HPDE6-E6E7 (cell line): ENCODE measurements around the gene DLGAP4.

Experiments
- DNase-seq: peaks from one replicate; pipeline ENCODE4 v3.0.0; 2011; ENCODE audit warnings: missing footprints; ENCODE audit errors: extremely low spot score

The DLGAP4 gene

DNA sequence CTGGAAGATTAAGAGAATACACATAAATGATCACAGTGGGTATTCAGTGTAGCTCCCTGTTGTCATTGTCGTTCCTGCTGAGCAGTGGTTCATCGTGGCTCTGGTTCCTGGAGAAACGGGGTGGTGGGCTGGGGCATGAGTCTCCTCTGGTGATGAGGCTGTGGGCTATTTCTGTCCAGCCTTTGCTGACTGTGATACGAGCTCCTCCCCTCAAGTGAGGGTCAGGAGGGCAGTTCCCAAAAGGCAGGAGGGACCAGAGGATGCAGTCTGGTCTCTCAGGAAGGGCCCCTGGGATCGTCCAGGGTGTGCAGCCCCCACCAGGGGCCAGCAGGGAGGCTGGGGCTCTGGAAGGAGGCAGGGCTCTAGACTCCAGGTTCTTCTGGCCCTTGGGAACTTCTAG lies 31.1 kb upstream of the DLGAP4 start:
- DNase-seq = no peak

DNA sequence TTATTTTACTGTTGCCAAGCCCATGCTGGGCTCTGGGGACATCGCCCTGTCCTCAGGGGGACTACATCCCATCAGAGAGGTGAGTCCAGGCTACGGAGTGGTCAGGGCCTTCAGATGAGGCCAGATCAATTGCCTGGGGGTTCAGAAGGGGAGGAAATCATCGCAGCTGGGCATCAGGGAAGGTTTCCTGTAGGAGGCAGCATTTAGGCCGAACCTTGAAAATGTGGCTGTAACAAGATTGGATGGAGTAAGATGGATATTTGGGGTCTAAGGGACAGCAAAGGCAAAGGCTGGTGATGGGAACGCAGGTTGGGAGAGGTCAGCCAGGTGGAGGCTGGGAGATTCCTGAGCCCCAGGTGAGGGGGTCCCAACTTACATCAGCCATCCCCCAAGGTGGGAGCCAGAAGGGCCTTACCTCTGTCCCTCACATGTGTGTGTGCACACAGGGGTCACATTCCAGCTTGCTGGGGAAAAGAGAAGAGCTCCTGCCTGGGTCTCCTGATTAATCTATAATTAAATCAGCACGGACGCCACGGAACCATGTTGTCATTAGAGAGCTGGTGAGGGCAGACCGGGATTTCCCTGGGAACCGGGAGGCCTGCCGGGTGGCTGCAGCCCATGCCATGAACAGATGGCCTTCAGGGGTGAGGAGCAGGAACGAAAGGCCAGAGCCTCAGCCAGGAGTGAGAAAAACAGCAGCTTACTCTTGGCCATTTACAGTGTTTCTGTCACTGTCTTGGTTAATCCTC lies 30.5 kb upstream of the DLGAP4 start:
- DNase-seq = no peak

- DNase-seq = no peak
Observed at GRCh38 chr20:36277546-36277945, 28.6 kb upstream of the DLGAP4 start.

GRCh38 chr20:36279362-36279761 lies 26.8 kb upstream of the DLGAP4 start:
- no peak for DNase-seq

GRCh38 chr20:36279776-36280175 lies 26.4 kb upstream of the DLGAP4 start:
- DNase-seq = no peak

GRCh38 chr20:36281785-36282380 lies 24.3 kb upstream of the DLGAP4 start:
- DNase-seq = no peak

- DNase-seq = no peak
Observed at GRCh38 chr20:36284751-36285150, 21.4 kb upstream of the DLGAP4 start.

DNA sequence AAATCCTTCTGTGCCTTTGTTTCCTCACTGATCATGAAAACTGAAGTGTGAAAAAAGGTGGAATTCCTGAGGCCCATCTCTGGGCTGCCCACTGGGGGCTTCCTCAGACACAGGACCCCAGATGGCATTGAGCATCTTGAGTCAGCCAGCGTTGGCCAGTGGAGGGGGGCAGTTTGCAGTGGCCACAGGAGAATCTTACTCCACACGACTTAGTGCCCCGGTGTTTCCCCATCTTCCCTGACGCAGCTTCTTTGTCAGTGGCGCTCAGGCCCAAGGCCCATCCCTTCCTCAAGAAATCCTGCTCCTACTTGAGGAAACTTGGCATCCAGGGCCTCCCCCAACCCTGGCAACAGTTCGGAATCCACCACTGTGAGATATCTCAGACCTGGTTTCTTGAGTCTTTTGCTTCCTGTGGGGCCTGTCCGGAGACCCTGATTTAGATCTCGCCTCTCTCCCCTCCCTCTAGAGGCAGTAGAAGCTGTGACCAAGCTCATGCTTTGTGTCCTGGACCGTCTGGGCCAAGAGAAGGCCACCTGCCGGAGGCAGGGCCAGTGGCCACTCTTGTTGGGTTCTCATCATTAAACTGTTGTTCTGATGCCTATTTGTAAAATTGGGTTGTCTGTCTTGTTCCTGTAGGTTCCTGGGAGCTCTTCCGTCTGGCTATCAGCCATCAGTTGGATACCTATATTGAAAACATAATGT lies 20.2 kb upstream of the DLGAP4 start:
- DNase-seq = no peak

GRCh38 chr20:36297656-36298055 lies 8.5 kb upstream of the DLGAP4 start:
- no peak for DNase-seq

- no peak for DNase-seq
Observed at GRCh38 chr20:36298061-36298460, 8.1 kb upstream of the DLGAP4 start.

GRCh38 chr20:36298795-36299339 lies 7.3 kb upstream of the DLGAP4 start:
- no peak for DNase-seq

- DNase-seq = no peak
Observed at GRCh38 chr20:36299459-36299858, 6.7 kb upstream of the DLGAP4 start.

DNA sequence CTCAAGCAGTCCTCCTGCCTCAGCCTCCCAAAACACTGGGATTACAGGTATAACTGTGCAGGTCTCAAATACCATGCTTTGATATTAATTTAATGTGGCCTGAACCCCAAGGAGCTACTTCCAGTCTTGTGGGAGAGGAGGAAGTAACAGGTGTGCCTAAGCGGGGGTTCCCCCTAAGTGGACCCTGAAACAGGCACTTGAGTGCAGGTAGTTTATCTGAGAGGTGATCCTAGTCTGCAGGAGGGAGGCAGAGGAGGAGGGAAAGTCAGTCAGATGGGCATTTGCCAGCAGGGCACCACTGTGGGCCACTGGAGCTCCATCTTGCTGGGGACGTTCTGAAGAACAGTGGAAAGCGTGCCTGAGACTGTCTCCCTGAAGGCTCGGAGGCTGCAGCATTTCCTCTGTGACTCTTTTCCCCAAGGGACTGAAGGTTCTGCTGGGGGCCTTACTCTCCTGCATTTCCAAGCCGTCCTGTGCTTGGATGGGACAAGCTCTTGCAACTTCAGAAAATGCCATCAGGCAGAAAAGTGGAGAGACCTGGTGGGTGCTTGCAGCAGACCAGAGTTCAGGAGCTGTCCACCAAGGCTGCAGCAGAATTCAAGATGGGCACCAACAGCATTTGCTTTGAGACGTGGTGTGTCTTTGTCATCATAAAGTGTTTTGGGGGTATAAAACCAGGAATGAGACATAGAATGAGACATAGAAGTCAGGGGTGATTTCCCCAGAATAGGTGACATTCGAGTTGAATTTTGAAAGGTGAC lies 4.6 kb upstream of the DLGAP4 start:
- no peak for DNase-seq

GRCh38 chr20:36303020-36303595 lies 3.0 kb upstream of the DLGAP4 start:
- no peak for DNase-seq

GRCh38 chr20:36303831-36304230 lies 2.3 kb upstream of the DLGAP4 start:
- no peak for DNase-seq

DNA sequence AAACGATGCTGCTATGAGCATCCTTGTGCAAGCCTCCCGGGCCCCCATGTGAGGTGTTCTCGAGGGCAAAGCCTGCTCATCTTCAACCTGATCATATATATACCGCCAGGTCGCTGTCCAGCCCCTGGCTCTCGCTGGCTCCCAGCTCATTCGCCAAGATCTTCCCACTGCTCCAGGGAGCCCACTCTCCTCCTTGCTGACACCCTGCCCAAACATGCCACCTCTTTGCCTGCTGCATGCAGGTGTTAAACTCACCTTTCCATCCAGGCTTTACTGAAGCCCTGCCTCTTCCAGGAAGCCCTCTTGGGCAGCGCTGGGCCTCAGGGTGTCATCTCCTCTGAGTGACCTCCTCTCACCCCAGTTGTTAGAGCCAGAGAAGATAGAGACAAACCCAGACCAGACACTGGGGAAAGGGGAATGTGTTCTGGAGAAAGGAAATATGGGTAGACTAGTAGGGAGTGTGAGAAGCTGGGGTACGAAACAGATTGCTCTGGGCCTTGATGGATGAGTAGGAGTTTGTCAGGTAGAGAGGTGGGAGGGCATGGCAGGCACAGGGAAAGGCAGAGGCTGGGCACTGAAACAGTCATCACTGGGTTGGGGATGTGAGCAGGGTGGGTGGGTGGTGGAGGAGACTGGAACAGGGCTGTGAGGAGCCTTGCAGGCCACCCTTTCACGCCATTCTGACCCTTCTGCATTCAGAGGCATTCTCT lies 1.2 kb upstream of the DLGAP4 start:
- DNase-seq = no peak

DNA sequence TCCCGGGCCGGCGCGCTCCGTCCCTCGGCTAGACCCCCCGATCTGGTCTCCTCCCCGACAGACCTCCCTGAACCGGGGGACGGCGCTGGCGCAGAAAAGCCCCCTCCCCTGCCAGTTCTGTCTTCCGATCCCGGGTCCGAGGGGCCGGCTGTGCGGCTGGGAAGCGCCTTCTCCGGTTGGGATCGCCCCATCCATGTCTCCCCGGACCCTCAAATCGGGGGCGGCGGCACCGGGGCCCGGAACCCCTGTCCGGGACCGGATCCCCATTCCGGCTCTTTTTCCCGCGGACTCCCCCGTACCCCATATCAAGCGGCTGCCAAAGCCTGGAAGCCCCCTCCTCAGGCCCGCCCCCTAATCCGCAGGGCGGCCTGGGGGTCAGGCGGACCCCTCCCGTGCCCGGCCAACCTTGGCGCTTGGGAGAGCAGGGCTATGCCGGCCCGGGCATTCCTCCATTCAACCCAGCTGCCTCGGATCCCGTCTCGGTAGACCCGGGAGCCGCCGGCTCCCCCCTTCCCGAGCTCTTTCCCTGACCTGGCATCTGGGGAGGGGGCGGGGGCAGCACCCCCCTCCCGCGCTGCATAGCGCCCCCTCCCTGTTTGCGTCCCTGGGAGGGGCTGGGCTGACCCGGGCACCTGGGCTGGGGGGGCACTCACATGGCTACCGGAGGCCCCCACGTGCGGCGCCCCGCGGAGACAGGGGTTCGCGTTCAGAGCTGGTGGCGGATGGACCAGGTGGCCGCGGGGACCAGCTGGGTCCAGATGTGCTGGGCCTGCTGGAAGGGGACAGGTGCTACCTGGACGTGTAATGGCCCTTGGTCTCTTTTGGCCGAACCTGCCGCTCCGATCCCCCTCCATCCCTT lies 643 bp downstream of the DLGAP4 start:
- DNase-seq = no peak

DNA sequence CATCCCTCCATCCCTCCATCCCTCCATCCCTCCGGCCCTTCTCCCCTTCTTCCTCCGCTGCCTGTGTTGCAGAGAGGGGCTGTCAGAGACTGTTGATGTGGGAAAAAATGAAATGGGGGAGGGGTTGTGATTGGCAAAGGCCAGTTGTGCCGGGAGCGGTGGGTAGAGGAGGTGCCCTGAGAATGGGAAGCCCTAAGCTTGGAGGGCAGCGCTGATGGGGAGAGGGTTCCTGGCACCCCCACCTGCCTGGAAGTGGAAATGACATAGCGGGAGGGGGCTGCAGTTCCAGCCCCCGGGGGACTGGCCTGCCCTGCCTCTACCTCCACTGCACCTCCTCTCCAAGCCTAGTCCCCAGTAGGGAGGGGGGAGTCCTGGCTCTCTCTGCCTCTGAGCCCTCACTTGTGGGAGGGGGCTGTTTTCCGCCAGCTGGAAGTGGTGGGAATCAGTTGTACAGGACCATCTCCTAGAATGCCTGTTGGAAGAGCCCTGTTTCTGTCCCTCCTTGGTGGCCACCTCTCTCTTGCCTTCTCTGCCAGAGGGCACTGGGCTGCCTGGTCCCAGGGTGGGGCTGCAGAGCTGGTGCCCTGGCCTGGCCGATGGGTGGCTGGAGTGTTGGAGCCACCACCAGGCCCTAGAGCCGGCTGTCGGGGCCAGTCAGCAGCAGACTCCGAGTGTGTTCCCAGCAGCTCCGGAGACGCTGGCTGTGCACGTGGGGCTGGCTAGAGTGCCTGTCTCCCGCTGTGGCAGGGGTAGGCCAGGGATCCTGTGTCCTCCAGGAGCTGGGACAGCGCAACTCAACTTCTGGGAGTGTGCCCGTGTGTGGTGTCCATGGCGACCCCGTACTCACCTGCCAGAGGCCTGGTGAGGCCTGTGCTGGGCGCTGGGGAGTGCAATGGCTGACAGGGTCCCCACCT lies 1.5 kb downstream of the DLGAP4 start:
- DNase-seq = no peak

DNA sequence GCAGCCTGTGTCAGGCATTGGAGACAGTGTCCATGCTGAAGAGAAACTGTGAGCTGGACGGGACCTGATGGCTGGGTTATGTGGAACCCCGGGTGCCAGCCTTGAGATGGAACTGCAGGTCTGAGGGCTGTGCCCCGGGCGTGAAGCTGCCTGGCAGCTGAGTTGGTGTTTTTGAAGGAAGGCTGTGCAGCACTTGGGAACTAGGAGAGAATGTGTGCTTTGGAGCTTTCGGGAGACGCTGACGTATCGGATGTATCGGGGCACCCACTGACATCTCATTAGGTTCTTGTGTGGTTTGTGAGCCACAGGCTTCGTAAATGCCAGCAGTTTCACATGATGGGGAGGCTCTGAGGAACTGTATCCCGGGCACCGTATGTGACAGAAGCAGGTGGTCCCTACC lies 2.2 kb downstream of the DLGAP4 start:
- no peak for DNase-seq
